ENCODE measurements around the gene AK5.

AK5 gene

DNA sequence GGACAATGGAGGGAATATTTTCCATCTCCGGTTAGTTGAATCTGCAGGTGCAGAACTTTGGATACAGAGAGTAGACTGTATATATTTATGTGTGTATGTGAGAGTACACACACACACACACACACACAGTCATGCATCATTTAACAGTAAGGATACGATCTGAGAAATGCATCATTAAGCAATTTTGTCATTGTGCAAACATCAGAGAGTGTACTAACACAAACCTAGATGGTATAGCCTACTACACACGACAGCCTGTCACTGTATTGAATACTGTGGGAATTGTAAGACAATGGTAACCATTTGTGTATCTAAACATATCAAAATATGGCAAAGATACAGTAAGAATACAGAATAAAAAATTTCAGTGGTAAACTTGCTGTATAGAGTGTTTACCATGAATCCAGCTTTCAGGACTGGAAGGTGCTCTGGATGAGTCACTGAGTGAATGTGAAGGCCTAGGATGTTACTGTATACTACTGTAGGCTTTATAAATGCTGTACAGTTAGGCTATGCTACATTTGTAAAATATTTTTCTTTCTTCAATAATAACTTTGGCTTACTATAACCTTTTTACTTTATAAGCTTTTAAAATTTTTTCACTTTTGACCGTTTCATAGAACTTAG, 262.1 kb downstream of the AK5 start:
- TF ChIP-seq POLR2A (IDR thresholded peaks at IDR 0.05; ENCODE audit: extremely low read depth, insufficient read length) (no peak), MYC (IDR thresholded peaks at IDR 0.05; ENCODE audit: low read depth, low read length) (no peak)
- TF ChIP-seq, protein P1, sequence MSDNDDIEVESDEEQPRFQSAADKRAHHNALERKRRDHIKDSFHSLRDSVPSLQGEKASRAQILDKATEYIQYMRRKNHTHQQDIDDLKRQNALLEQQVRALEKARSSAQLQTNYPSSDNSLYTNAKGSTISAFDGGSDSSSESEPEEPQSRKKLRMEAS (IDR thresholded peaks at IDR 0.05; ENCODE audit: low read depth, low read length) = no peak
- TF ChIP-seq, protein P2, sequence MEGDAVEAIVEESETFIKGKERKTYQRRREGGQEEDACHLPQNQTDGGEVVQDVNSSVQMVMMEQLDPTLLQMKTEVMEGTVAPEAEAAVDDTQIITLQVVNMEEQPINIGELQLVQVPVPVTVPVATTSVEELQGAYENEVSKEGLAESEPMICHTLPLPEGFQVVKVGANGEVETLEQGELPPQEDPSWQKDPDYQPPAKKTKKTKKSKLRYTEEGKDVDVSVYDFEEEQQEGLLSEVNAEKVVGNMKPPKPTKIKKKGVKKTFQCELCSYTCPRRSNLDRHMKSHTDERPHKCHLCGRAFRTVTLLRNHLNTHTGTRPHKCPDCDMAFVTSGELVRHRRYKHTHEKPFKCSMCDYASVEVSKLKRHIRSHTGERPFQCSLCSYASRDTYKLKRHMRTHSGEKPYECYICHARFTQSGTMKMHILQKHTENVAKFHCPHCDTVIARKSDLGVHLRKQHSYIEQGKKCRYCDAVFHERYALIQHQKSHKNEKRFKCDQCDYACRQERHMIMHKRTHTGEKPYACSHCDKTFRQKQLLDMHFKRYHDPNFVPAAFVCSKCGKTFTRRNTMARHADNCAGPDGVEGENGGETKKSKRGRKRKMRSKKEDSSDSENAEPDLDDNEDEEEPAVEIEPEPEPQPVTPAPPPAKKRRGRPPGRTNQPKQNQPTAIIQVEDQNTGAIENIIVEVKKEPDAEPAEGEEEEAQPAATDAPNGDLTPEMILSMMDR (IDR thresholded peaks at IDR 0.05; ENCODE audit: low read depth, low read length) = no peak
- H3K4me3 ChIP-seq (ENCODE audit: low read depth, low read length) = no peak overlapping the region
- DNase-seq (ENCODE audit: low read depth) = no peak

DNA sequence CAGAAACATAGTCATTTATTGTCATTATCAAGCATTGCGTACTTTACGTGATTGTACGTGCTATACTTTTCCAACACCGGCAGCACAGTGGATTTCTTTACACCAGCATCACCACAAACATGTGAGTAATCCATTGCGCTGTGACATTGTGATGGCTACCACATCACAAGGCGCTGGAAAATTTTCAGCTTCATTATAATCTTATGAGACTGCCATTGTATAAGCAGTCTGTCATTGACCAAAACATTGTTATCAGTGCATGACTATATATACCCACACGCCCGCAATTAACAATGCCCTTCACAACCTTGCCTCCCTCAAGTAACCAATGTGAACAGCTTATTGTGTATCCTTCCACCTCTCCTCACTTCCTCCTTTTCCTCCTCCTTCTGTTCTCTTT, 263.0 kb downstream of the AK5 start:
- H3K4me3 ChIP-seq (ENCODE audit: low read depth, low read length) = no peak overlapping the region
- TF ChIP-seq, protein P2 (IDR thresholded peaks at IDR 0.05; ENCODE audit: low read depth, low read length) = no peak
- TF ChIP-seq MYC (IDR thresholded peaks at IDR 0.05; ENCODE audit: low read depth, low read length) = no peak
- DNase-seq (ENCODE audit: low read depth) = no peak

DNA sequence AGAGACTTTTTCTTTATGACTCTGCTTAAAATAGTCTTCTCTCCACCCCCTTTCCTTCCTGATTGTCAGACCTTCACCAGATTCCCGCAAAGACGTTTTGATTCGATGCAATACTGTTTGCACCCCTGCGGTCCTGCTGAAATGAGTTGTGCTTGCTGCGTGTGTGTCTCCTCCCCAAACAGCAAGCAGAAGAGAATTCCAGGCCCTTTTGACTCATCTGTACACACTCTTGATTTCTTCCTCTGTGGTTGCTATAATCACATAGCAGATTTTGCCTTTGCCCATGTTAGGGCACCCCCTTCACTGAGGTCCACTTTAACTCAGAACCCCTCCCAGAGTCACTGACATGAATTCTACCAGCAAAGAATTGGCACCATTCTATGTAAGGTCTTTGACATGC, 264.2 kb downstream of the AK5 start:
- TF ChIP-seq, protein P1 (IDR thresholded peaks at IDR 0.05; ENCODE audit: low read depth, low read length) = no peak
- TF ChIP-seq MYC (IDR thresholded peaks at IDR 0.05; ENCODE audit: low read depth, low read length) = no peak
- no peak for DNase-seq (ENCODE audit: low read depth)
- no peak overlapping the region for H3K4me3 ChIP-seq (ENCODE audit: low read depth, low read length)

DNA sequence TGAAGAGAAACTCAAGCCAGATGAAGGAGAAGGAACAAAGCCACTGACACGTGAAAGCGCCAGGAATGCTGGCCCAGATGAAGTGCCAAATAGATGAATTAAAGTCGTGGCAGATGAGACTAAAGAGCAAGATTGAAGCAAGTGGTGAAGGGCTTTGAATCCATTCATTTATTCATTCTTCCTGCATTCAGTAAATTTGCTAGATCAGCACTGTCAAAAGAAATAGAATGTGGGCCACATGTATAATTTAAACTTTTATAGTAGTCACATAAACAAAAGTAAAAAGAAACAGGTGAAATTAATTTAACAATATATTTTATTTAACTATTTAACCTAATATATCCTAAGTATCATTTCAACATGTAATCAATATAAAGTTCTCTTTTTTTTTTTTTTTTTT, 265.1 kb downstream of the AK5 start:
- TF ChIP-seq MYC (IDR thresholded peaks at IDR 0.05; ENCODE audit: low read depth, low read length) = no peak
- TF ChIP-seq, protein P1 (IDR thresholded peaks at IDR 0.05; ENCODE audit: low read depth, low read length) = no peak
- TF ChIP-seq, protein P2 (IDR thresholded peaks at IDR 0.05; ENCODE audit: low read depth, low read length) = no peak
- no peak for TF ChIP-seq POLR2A (IDR thresholded peaks at IDR 0.05; ENCODE audit: extremely low read depth, insufficient read length)
- H3K4me3 ChIP-seq (ENCODE audit: low read depth, low read length) = no peak overlapping the region
- no peak for DNase-seq (ENCODE audit: low read depth)

DNA sequence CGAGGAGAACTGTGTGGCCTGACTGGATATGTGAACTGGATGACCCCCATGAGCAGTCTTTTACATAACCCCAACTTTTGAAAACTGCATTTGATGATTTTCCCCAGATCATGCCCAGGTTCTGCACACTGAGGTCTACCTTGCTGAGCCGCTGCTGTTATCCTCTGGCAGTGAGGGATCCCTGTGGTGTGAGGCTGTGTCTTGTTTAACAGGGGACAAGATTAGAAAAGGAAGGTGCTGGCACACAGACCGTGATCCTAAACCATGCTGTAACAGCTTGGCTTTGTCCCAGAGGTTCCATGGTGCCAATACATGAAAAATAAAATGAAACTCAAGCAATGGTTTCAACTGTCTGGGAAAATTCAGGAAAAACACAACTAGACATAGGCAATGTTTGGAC, 266.5 kb downstream of the AK5 start:
- DNase-seq (ENCODE audit: low read depth) = no peak
- TF ChIP-seq, protein P2 (IDR thresholded peaks at IDR 0.05; ENCODE audit: low read depth, low read length) = no peak
- TF ChIP-seq MYC (IDR thresholded peaks at IDR 0.05; ENCODE audit: low read depth, low read length) (no peak), POLR2A (IDR thresholded peaks at IDR 0.05; ENCODE audit: extremely low read depth, insufficient read length) (no peak)
- TF ChIP-seq, protein P1 (IDR thresholded peaks at IDR 0.05; ENCODE audit: low read depth, low read length) = no peak
- no peak overlapping the region for H3K4me3 ChIP-seq (ENCODE audit: low read depth, low read length)

DNA sequence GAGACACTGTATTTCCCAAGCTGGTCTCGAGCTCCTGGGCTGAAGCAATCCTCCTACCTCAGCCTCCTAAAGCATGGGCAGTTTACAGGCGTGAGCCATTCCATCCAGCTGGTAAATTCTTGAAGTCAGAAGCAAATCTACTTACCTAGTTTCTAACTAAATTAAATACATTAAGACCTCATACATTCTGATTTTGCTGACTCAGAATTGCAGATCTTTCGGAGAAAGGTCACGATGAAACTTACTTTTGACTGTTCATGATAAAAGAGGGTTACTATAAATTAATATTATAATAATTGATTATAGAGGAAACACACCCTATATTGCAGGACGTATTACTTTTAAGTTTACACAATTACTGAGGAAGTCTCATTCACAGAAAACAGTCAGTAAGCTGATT, 268.3 kb downstream of the AK5 start:
- no peak for DNase-seq (ENCODE audit: low read depth)
- TF ChIP-seq MYC (IDR thresholded peaks at IDR 0.05; ENCODE audit: low read depth, low read length) (no peak), POLR2A (IDR thresholded peaks at IDR 0.05; ENCODE audit: extremely low read depth, insufficient read length) (no peak)
- TF ChIP-seq, protein P2 (IDR thresholded peaks at IDR 0.05; ENCODE audit: low read depth, low read length) = no peak
- TF ChIP-seq, protein P1 (IDR thresholded peaks at IDR 0.05; ENCODE audit: low read depth, low read length) = no peak
- H3K4me3 ChIP-seq (ENCODE audit: low read depth, low read length) = no peak overlapping the region

All from NB4 (cell line).